Fibroblast of gingiva (primary cell): Measurements from ENCODE around the gene CSTF2T.
"Not testable (repeated sequence)": the region's sequence is repeated elsewhere in the genome, so short reads cannot be mapped to it uniquely, and the experiment has no call there.

Experiments
- DNase-seq: peaks from one replicate; pipeline ENCODE4 v3.0.0-alpha.2; 2011; ENCODE audit warnings: low read depth

Gene CSTF2T

DNA sequence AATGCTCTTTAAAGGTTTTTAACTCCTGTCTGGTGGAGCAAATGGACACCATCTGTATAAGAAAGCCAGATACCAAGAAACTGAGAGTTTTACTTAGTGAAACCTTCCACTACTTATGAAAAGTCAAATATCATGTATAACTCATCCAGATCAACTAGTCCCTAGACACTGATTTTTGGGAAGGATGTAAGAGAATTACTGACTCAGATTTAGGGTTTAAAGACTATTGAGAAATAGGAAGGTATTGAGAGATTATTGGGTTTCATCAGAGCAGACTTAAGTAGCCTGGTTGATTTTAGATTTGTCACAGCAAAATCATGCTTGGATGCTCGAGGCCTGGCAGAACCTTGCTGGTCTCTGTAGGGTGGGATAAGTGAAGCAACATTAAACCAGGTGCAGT lies 3.1 kb downstream of the CSTF2T start:
- peak; percentile 52 for DNase-seq

DNA sequence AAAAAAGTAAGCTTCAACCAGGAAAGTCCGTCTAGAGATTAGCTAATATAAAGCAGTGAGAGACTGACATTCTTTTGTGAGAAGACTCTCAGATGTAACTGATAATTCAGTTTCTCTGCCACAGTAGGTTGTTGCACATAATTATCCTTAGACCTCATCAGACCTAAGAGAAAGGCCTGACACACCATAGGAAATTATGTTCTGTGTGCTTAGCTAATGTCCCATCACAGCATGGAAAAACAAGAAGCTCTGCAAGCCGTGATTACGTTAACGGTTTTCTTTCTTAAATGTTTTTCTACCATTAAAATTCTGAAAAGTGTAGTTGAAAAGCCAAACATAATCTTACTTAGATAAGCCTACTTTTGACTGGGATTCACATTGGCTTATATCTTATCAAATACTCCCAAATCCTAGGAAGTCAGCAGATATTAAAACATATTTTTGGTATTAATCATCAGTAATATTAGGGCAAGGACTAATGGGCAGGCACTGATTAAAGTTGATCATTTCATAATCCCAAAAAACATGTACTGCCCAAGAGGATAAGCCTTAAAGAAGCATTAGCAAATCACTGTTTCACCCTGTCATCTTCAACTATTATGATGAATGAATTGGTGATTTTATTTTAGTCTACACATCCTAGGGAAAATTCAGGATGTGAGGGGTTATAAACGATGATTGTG lies 5.2 kb downstream of the CSTF2T start:
- no peak for DNase-seq

DNA sequence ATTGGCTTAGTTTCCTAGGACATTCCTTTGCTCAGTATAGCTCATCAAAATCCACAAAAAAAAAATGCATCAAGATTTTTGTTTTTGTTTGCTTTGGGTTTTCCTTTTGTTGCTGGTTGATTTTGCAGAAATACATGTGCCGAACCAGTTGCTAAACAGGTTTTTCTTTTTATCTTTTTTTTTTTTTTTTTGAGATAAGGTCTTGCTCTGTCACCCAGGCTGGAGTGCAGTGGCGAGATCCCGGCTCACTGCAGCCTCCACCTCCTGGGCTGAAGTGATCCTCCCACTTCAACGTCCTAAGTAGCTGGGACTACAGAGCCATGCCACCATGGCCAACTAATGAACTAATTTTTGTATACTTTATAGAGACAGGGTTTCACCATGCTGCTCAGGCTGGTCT lies 8.3 kb downstream of the CSTF2T start:
- no peak for DNase-seq

DNA sequence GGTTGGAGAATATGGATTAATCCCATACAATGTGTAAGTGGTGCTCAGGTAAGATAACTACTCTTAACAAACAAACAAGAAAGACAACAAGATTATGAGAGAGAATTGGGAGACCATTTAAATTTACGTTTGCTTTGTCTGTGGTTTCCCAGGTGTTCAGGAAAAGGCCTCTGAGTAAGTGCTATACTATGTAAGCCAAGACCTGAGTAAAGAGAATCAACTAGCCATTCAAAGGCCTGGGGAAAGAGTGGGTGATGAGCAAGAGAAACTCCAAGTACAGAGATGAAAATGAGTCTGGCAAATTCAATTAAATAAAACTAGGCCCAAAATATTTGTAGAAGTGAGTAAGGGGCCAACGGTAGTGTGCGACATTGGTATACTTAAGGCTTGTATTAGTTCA lies 9.9 kb downstream of the CSTF2T start:
- DNase-seq: no peak

DNA sequence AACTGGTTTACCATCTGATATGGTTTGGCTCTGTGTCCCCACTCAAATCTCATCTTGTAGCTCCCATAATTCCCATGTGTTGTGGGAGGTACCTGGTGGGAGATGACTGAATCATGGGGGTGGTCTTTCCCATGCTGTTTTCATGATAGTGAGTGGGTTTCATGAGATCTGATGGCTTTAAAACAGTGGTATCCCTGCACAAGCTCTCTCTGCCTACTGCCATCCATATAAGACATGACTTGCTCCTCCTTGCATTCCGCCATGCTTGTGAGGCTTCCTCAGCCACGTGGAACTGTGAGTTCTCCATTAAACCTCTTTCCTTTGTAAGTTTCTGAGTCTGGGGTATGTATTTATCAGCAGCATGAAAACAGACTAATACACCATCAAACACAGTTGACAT lies 10.6 kb downstream of the CSTF2T start:
- not testable (repeated sequence) for DNase-seq

DNA sequence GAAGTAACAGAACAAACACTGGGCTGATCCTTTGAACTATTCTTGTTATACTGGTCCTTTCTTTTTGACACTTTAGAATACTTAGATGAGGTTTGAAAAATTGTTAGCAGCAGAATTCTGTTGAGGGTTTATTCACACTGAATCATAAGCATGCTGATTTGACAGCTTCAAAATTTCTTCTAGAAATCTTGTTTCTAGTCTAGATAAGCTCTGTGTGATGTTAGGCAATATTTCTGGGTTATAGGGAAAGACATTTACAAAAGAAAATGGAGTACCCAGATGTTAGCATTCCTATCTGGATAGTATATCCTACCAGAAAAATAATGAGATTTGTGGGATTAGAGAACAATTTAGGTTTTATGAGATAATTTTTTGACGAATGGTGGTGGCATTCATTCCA lies 12.1 kb downstream of the CSTF2T start:
- no peak for DNase-seq

DNA sequence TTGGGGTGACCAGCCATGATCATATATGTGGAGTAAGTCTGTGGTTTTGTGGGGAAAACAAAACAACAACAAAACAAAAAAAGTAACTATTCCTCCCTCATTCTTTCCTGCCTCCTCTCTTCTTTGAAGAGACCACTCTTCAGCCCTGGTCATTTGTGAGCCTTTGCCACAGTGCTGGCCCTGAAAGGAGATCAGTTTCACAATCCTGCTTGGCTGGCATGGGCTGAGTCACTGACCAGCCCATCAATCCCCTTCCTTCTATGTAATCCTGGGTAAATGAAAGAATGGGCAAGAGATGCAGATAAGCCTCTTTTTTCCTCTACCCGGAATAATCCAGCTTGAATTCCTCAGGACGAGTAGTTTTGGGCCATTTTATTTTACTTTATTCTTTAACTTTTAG lies 13.6 kb downstream of the CSTF2T start:
- peak; percentile 54 for DNase-seq

DNA sequence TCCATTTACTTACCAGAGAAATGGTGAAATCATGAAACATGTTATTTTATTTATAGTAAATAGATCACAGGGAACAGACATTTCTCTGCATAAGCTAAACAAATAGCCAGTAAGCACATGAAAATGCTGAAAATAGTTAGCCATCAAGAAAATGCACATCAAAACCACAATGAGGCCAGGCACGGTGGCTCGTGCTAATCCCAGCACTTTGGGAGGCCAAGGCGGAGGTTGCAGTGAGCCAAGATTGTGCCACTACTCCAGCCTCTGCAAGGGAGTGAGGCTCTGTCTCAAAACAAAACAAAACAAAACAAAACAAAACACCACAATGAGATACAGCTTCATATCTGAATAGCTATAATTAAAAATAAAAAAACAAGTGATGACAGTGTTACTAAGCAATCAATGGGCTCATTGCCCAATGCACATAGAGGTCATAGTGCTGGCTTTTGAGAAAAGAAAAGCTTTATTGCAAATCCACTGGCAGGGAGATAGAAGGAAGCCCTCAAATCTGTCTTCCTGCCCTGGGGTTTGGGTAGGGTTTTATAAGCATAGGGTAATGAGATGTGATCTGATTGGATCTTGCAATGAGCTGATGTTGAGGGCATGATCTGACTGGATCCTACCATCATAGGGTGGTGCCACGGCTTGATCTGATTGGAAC lies 16.2 kb downstream of the CSTF2T start:
- DNase-seq: peak; percentile 95

DNA sequence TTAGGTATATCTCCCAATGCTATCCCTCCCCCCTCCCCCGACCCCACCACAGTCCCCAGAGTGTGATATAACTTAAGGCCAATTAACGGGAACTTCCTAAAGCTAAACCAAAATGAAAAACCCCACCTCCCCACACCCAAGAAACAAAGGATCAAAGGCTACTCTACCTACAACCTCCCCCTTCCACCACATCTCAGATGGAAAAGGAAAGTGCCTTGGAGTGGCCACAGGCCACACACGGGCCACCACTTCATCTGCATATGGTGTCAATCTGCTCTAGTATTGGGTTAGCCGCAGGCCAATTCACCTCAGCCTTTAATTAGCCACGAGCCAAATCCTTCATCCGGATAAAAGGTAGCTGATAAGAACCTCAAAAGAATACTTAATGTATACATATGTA lies 19.6 kb downstream of the CSTF2T start:
- no peak for DNase-seq

DNA sequence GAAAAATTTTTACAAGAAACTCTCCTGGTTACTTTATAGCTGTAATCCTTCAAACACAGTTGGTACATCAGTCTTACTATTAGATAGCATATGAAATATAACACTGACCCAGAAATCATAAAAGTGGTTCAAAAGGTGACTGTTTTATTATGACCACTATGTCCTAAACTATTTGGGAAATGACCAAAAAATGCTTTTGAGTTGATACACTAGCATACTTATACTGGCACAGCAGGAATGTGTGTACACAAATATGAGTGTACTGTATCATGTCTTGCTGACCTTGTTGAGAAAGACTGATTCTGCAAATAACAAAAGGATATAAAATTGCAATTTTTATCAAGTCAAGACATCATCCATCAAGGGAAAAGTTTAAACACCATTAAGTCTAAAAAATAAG lies 24.3 kb downstream of the CSTF2T start:
- peak; percentile 21 for DNase-seq

DNA sequence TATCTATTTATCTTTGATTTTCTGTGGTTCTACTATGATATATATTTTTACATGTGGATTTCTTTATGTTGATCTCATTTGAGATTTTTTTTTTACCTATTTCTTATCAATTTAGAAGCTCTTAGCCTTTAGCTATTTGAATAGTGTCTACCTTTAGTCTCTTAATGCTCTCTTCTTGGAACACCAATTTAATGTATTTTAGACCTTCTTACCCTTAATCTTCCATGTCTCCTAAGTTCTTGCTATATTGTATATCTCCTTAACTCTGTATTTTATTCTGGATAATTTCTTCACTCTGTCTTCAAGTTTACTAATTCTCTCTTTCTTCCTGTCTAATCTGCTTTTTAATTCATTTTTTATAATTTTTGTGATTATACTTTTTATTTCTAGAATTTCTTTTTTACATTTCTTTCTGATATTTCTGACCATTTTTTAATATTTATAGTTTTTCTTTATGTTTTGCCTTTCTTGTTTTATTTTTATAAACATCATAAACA lies 27.3 kb downstream of the CSTF2T start:
- no peak for DNase-seq

DNA sequence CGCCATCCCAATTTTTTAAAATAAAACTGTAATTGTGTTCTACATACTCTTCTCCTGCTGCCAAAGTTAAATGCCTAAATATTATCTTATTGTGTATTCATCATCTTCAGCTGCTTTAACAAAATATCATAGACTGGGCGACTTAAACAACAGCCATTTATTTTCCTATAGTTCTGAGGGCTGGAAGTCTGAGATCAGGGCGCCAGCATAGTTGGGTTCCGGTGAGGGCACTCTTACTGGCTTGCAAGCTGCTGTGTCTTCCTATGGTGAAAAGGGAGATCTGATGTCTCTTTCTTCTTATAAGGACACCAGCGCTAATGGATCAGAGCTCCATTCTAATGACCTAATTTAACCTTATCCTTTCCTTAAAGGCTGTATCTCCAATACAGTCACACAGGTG lies 30.4 kb downstream of the CSTF2T start:
- no peak for DNase-seq

DNA sequence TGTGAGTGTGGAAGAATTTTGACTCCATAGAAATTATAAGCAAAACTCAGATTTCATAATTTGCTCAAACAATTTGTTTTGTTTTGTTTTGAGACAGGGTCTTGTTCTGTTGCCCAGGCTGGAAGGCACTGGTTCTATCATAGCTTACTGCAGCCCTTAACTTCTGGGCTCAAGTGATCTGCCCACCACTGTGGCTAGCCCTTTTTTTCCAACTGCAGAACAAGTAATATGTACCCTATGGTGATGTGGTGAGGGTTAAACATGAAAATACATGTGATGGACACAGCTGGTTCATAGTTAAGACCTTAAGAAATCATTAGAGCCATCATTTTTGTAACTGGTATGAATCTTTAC lies 31.1 kb downstream of the CSTF2T start:
- DNase-seq: no peak

DNA sequence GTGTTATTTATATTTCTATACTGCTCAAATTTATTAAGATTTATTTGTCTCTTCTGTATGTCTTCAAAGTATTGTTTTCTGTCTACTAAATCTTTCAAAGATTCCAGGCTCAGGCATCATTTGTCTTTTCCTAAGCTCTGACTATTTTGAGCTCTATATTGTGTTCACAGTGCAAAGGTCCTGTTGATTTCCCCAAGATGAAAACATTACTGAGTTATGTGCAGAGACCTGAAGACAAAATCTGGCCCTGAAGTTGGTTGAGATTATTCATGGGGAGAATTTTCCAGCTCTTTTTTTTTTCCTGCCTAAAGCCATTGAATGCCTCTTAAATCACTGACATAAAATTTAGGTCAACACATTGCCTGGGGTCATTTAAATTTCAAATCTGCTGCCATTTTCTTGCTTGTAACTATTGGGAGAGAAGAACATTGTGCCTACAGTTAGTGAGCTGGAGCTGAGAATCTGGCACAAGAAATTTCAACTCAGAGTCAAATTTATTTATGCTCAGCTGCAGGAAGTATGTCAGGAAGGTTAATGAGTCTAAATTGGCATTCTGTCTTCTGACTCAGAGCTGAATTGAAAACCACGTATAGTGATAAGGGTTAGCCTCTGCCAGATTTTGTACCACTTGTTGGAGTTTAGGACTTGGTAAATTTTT lies 31.6 kb downstream of the CSTF2T start:
- DNase-seq: no peak

DNA sequence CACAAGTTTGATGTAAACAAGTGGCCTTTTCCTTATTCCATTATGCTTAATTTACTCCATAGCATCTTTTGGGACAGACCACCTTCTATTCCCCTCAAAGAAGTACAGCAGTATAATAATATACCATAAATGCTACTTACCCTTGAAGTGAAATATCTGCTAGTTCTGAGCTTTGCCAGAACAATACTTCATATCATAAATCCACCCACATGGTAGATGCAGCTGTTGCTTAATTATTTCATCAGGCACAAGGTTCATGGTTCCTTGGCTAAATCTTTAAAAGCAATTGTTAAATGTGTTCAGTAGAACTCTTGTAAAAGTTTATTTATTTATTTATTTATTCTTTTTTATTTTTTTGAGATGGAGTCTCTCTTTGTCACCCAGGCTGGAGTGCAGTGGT lies 32.9 kb downstream of the CSTF2T start:
- DNase-seq: no peak

DNA sequence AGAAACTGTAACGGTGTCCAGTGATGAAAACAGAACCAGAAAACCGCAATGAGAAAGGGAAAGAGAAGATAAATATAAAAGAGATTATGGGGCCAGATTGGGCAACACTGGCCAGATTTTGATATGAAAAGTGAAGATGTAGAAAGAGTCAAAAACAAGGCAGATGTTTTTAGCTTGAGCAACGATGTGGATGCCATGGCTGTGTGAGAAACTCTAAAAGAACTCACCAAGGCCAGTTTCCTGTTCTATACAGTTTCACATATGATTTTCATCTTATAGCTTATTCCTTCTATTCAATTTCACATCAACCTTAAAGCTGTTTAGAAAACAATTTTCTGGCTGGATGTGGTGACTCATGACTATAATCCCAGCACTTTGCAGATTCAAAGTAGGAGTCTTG lies 36.3 kb downstream of the CSTF2T start:
- peak; percentile 14 for DNase-seq

DNA sequence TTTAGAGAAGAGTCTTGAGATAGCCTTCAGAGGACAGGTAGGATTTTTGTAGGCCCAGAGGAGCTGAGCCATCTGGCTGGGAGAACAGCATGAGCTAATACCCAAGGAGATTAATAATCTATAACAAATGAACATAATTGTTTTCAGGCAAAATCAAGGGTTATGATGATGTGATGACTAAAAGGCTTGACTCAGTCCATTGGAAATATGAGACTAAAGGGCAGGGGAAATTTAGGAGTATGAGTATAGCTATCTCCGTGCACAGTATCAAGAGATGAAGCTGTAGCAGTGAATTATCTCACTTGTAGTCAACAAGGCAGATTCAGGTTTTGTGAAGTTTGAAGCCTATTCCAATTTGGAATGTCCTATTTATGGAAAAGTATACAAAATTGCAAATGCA lies 40.1 kb downstream of the CSTF2T start:
- no peak for DNase-seq

DNA sequence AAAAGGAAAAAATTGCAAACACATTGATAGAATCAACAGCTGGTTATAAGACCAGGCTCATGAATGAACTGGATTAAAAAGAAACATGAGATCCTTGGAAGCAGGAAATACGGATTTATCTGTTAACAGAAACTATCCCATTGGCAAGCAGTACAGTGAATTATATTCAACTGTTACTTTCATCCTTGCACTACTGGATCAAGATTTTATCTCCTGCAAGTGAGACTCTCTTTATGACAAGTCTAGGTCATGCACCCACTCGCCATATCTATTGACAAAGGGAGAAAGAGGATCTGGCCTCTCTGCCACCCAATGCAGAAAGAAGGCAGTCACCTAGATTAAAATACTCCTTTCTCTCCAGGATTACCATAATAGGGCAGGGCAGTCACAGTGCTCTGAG lies 41.4 kb downstream of the CSTF2T start:
- no peak for DNase-seq

DNA sequence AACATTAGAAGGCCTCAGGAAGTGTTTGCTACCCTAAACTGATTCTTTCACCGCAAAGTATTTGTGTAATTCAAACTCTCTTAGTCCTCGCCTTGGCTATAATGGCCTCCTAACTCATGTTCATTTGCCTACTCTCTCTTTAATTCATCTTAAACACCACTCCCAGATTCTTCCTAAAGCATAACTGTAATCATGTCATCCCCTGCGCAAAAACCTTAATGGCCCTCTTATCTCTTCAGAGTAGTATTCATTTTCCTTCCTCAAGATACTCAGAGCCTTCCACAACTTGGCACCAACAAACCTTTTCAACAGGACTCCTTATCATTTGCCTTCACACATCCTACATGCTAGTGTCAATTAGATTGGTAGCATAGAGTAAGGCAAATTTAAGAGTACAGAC lies 42.9 kb downstream of the CSTF2T start:
- DNase-seq: no peak

DNA sequence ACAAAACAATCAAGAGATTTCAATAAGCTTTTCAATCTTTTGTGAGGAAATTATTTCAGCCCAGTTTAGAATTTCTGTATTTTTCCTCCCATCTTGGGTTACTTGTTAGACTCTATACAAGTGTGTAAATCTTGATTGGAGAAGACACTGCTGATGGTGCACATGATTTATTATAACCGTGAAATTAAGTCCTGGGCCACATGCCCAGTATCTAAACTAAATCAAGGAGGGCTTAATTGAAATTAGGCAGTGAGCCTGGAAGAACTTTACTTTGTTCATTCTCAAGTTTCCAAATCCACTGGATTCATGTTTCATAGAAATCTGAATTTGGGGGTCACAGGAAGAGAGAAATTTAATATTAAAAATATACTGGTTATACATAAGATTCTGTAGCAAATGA lies 44.5 kb downstream of the CSTF2T start:
- DNase-seq: peak; percentile 63

DNA sequence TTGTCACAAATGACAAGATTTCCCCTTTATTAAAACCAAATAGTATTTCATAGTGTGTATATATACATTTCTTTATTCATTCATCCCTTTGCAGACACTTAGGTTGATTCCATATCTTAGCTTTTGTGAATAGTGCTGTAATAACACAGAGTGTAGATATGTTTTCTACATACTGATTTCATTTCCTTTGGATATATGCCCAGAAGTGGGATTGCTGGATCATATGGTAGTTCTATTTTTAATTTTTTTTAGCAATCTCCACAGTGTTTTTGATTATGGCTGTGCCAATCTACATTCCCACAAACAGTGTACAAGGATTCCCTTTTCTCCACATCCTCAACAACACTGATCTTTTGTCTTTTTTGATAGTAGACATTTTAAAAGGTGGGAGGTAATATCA lies 46.4 kb downstream of the CSTF2T start:
- DNase-seq: peak; percentile 70

DNA sequence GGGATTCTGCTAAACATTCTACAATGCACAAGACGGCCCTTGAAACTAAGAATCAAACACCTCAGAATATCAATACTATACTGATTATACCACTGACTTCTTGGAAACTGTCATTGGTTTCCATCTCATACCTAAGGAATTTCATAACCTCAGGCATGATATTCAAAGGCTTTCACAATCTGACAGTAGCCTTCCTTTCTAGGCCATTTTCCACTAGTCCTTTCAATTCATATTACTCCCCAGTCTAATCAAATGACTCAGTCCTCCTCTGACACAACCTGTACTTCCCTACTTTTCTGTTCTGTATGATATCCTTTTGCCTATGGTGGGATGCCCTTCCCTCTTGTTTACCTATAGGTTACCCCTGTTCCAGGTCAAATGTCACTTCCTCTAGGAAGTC lies 48.3 kb downstream of the CSTF2T start:
- DNase-seq: peak; percentile 51

DNA sequence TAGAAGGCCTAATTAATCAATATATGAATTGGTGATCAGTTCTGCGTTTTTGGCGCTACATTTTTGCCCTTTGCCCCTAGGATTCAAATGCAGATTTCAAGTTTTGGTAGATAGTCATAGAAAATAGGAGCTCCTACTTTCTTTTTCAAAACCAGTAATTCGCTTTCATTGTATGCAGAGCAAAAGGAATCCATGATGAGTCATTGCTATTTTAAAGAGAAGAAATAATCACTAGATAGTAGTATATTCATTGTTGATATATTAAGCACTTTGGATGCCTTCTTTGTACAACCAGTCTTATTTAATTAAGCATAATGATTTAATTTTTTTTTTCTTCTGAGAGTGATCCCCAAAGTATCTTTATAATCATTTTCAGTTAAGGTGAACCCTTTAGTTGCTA lies 50.3 kb downstream of the CSTF2T start:
- no peak for DNase-seq
